ENCODE measurements around the gene ITGA1. TPM values are rescaled to one million over a fixed set of nuclear protein-coding genes. Genes with fewer than 3 reads are reported as not detected.
A peak's percentile ranks its signal among the peaks of the same experiment; 100 is the strongest.
"Not testable (repeated sequence)": the region's sequence is repeated elsewhere in the genome, so short reads cannot be mapped to it uniquely, and the experiment has no call there.

Gene ITGA1
- polyA plus RNA-seq, 1 experiment: 148 TPM

DNA sequence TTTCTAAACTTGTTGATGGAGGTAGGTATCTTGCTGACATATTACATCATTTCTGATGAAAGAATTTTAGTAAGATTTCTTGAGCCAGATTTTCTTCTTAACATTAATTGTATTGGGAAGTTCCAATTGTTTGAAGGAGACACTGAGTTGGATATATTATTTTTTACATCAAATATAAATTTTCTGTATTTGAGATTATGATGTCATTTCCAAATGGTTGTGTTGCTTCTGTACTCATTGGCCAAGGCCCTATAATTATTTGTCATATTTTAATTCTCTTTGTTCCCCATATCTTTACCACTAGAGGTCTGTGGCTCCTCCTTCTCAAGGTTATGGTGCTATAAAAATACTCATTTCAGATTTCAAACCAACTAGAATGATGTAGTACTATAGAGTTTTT lies 53.4 kb downstream of the ITGA1 start:
- Histone ChIP-seq H3K9me3 (ENCODE audit: control insufficient read depth, insufficient read depth, low read length) (no peaks in the 10 kb centered on the region), H3K27me3 (ENCODE audit: control insufficient read depth, insufficient read depth, low read length) (no peaks in the 10 kb centered on the region), H3K4me3 (ENCODE audit: low read depth, low read length) (no peak overlapping the region), H3K27ac (ENCODE audit: low read depth, low read length) (no peak overlapping the region)
- no peak for DNase-seq (ENCODE audit: low read depth, low spot score)
- TF ChIP-seq, protein P1, sequence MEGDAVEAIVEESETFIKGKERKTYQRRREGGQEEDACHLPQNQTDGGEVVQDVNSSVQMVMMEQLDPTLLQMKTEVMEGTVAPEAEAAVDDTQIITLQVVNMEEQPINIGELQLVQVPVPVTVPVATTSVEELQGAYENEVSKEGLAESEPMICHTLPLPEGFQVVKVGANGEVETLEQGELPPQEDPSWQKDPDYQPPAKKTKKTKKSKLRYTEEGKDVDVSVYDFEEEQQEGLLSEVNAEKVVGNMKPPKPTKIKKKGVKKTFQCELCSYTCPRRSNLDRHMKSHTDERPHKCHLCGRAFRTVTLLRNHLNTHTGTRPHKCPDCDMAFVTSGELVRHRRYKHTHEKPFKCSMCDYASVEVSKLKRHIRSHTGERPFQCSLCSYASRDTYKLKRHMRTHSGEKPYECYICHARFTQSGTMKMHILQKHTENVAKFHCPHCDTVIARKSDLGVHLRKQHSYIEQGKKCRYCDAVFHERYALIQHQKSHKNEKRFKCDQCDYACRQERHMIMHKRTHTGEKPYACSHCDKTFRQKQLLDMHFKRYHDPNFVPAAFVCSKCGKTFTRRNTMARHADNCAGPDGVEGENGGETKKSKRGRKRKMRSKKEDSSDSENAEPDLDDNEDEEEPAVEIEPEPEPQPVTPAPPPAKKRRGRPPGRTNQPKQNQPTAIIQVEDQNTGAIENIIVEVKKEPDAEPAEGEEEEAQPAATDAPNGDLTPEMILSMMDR (IDR thresholded peaks at IDR 0.05; ENCODE audit: low read depth, low read length): no peak
- ChIA-PET POLR2A (interaction anchor here (1.0 kb wide), 1 partner anchor 16 kb away, joined by 6 read pairs; no protein-coding TSS in a partner anchor), CTCF (no interaction called here)

DNA sequence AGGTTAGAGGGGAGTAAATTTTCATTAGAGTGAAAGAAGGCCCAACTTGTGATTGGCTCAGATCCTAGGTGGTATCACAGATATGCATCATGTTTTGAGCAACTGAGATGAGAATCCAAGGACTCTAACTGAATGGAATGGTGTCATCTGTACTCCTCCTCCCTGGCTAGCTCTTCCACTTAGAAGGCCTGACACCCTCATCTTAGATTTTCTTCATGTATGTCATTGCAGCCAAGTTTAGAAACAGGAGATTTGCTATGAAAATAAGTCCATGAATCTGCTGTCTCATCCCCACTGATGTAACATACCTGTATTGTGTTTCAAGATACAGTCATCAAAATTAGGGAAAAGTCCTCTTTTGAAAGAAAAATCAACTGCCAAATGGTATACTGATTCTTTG lies 54.4 kb downstream of the ITGA1 start:
- CTCF ChIA-PET: interaction anchor here (0.6 kb wide), 1 partner anchor 74 kb away, joined by 5 read pairs; no protein-coding TSS in a partner anchor

DNA sequence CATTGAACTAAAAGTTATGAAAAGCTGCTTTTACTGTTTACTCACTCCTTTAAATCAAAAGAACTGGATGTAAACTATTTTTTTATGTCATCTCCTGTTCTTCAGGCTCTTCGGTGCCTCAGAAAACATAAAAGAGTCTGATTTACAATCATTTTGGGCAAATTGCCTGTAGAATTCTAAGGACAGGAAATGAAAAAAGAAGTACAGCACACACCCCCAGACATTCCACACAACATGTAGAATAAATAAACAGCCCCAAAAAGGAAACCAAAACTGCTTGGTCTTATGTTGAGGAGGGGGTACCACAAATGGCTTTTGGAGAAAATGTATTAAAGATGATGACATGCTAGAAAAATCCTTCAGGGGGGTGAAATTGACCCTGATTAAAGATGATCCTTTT lies 57.2 kb downstream of the ITGA1 start:
- CTCF ChIA-PET: interaction anchor here (1.4 kb wide), 1 partner anchor 46 kb away, joined by 3 read pairs; no protein-coding TSS in a partner anchor
- POLR2A ChIA-PET: no interaction called here

More for the DNA sequence above, 54.4 kb downstream of the ITGA1 start:
- TF ChIP-seq, protein P1 (IDR thresholded peaks at IDR 0.05; ENCODE audit: low read depth, low read length): no peak
- H3K27ac ChIP-seq (ENCODE audit: low read depth, low read length): no peak overlapping the region
- no peak overlapping the region for H3K4me3 ChIP-seq (ENCODE audit: low read depth, low read length)
- POLR2A ChIA-PET: interaction anchor here (0.7 kb wide), 1 partner anchor 43 kb away, joined by 3 read pairs; no protein-coding TSS in a partner anchor
- H3K27me3 ChIP-seq (ENCODE audit: control insufficient read depth, insufficient read depth, low read length): no peaks in the 10 kb centered on the region
- no peak for DNase-seq (ENCODE audit: low read depth, low spot score)
- H3K9me3 ChIP-seq (ENCODE audit: control insufficient read depth, insufficient read depth, low read length): no peaks in the 10 kb centered on the region

DNA sequence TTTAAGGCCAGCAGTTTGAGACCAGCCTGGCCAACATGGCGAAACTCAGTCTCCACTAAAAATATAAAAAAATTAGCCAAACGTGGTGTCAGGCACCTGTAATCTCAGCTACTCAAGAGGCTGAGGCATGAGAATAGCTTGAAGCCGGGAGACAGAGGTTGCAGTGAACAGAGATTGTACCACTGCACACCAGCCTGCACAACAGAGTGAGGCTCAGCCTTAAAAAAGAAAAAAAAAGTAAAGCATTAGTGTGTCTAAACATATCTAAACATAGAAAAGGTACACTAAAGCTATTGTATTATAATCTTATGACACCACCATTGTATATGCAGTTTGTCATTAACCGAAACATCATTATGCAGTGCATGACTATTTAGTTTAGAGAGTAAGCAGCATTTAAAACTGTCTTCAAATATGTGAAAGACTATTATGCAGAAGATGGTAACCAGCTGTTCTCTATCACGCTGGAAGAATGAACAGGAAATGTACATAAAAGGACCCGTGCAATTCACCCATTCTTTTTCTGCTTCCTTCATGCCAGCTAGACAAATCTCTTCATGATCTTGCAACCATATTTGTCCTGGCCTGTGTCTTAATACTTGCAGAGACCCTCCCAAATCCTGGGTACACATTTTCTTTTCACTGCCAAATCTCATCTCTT lies 58.6 kb downstream of the ITGA1 start:
- no peaks in the 10 kb centered on the region for H3K27me3 ChIP-seq (ENCODE audit: control insufficient read depth, insufficient read depth, low read length)
- ChIA-PET POLR2A (interaction anchor here (0.6 to 1.4 kb wide), 7 partner anchors 9 to 156 kb away, joined by 3 to 7 read pairs (median 4); no protein-coding TSS in a partner anchor), CTCF (interaction anchor here (1.0 kb wide), 1 partner anchor 47 kb away, joined by 3 read pairs; no protein-coding TSS in a partner anchor)
- no peak overlapping the region for H3K4me3 ChIP-seq (ENCODE audit: low read depth, low read length)
- TF ChIP-seq, protein P1 (IDR thresholded peaks at IDR 0.05; ENCODE audit: low read depth, low read length): no peak
- no peak for DNase-seq (ENCODE audit: low read depth, low spot score)
- peak overlapping the region; percentile 62 for H3K27ac ChIP-seq (ENCODE audit: low read depth, low read length)
- no peaks in the 10 kb centered on the region for H3K9me3 ChIP-seq (ENCODE audit: control insufficient read depth, insufficient read depth, low read length)

More for the DNA sequence above, 57.2 kb downstream of the ITGA1 start:
- DNase-seq (ENCODE audit: low read depth, low spot score): no peak
- TF ChIP-seq, protein P1 (IDR thresholded peaks at IDR 0.05; ENCODE audit: low read depth, low read length): no peak
- Histone ChIP-seq H3K27ac (ENCODE audit: low read depth, low read length) (no peak overlapping the region), H3K4me3 (ENCODE audit: low read depth, low read length) (no peak overlapping the region), H3K9me3 (ENCODE audit: control insufficient read depth, insufficient read depth, low read length) (no peaks in the 10 kb centered on the region), H3K27me3 (ENCODE audit: control insufficient read depth, insufficient read depth, low read length) (no peaks in the 10 kb centered on the region)

DNA sequence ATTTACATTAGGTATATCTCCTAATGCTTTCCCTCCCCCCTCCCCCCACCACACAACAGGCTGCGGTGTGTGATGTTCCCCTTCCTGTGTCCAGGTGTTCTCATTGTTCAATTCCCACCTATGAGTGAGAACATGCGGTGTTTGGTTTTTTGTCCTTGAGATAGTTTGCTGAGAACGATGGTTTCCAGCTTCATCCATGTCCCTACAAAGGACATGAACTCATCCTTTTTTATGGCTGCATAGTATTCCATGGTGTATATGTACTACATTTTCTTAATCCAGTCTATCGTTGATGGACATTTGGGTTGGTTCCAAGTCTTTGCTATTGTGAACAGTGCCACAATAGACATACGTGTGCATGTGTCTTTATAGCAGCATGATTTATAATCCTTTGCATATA lies 61.0 kb downstream of the ITGA1 start:
- POLR2A ChIA-PET; H3K4me3 ChIP-seq (ENCODE audit: low read depth, low read length); DNase-seq (ENCODE audit: low read depth, low spot score); H3K27ac ChIP-seq (ENCODE audit: low read depth, low read length); H3K9me3 ChIP-seq (ENCODE audit: control insufficient read depth, insufficient read depth, low read length); H3K27me3 ChIP-seq (ENCODE audit: control insufficient read depth, insufficient read depth, low read length); CTCF ChIA-PET: not testable (repeated sequence)
